Activated CD8-positive, alpha-beta memory T cell treated with anti-CD3 and anti-CD28 coated beads for 1 hour (primary cell): Measurements from ENCODE around the gene RNF25.
"Not testable (repeated sequence)": the region's sequence is repeated elsewhere in the genome, so short reads cannot be mapped to it uniquely, and the experiment has no call there.

ENCODE experiments used
- DNase-seq, 2 donors: peaks; one replicate each; pipeline ENCODE4 v3.0.0-alpha.2; 2020; ENCODE audit warnings: low read depth in 1 of 2; ENCODE audit errors: extremely low read depth in 1 of 2

RNF25 gene

GRCh38 chr2:218671654-218672566, at the start of gene RNF25, which contains the start of gene STK36:
Gene RNF25 (minus strand): TSS chr2:218672002. CDS start chr2:218671970, 32 bp downstream.
Gene STK36 (plus strand): TSS chr2:218672086. CDS start chr2:218672830, 744 bp downstream.
- DNase-seq: peak; percentile 45 to 69

GRCh38 chr2:218721488-218721887, 49.7 kb upstream of the RNF25 start:
- no peak for DNase-seq

GRCh38 chr2:218720048-218721041, 48.5 kb upstream of the RNF25 start:
- DNase-seq: no peak

GRCh38 chr2:218719457-218719856, 47.7 kb upstream of the RNF25 start:
- no peak for DNase-seq

- DNase-seq: no peak
These were observed 46.3 kb upstream of the RNF25 start for GRCh38 chr2:218718058-218718457.

GRCh38 chr2:218717262-218717661, 45.5 kb upstream of the RNF25 start:
- DNase-seq: no peak

- DNase-seq: no peak
These were observed 44.3 kb upstream of the RNF25 start for GRCh38 chr2:218716070-218716469.

GRCh38 chr2:218713922-218714321, 42.1 kb upstream of the RNF25 start:
- DNase-seq: no peak

GRCh38 chr2:218711550-218711929, 39.7 kb upstream of the RNF25 start:
- DNase-seq: no peak

- DNase-seq: peak; percentile 97 to 98
These were observed 39.1 kb upstream of the RNF25 start, which contains the start of gene TTLL4 for GRCh38 chr2:218710687-218711549. Gene TTLL4 (plus strand): TSS chr2:218710835. CDS start chr2:218737677, 26,842 bp downstream.

- no peak for DNase-seq
These were observed 38.5 kb upstream of the RNF25 start for GRCh38 chr2:218710334-218710686.

- no peak for DNase-seq
These were observed 38.1 kb upstream of the RNF25 start for GRCh38 chr2:218709908-218710307.

GRCh38 chr2:218708086-218708485, 36.3 kb upstream of the RNF25 start:
- no peak for DNase-seq

- DNase-seq: no peak
These were observed 31.5 kb upstream of the RNF25 start for GRCh38 chr2:218703341-218703740.

- DNase-seq: no peak
These were observed 30.0 kb upstream of the RNF25 start for GRCh38 chr2:218701806-218702205.

- no peak for DNase-seq
These were observed 27.1 kb upstream of the RNF25 start for GRCh38 chr2:218698885-218699284.

- no peak for DNase-seq
These were observed 22.8 kb upstream of the RNF25 start for GRCh38 chr2:218694405-218695145.

- no peak for DNase-seq
These were observed 19.4 kb upstream of the RNF25 start for GRCh38 chr2:218691234-218691633.

GRCh38 chr2:218687400-218688060, 15.7 kb upstream of the RNF25 start:
- DNase-seq: not testable (repeated sequence)
